ENCODE measurements around the gene HFE. TPM values are rescaled to one million over a fixed set of nuclear protein-coding genes. Genes with fewer than 3 reads are reported as not detected.

Gene HFE
- total and polyA plus RNA-seq, 11 donors: 1.6 to 13.9 (median 2.9) TPM

DNA sequence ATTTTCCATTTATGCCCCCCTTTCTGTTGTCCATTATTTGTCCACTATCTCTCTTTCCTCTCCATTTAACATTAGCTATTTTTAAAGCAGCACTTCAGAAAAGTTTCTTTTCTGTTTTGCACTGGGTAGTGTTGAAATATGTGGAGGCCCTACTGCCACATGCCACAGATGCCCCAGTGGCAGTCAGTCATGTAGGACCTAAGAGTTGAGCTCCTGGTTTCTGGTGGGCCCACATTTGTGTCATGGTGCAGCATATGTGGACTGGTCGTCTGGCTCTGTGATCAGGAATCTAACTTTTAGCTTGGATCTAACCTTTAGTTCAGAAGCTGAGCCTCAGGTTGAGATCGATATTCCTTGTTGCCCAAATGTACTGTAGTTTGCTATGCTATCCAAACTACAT, 54.8 kb downstream of the HFE start:
- 85 to 88% (median 86%) methylated on average over 2 of the region's 2 CpGs for WGBS, 4 donors
- H3K27ac ChIP-seq: no peak overlapping the region
- no peak overlapping the region for H3K4me3 ChIP-seq
- H3K4me1 ChIP-seq: peaks cover 0 to 13% (median 5%) of the 10 kb centered on the region in 12 donors
- H3K36me3 ChIP-seq: peaks cover 0 to 32% (median 27%) of the 10 kb centered on the region in 9 donors
- intact Hi-C loops (cut with DNase I): no loop called here
- DNase-seq (no peak), ATAC-seq (peak in 1 of 4 donors; percentile 28)
- TF ChIP-seq POLR2A (IDR thresholded peaks at IDR 0.05): no peak
- TF ChIP-seq, protein P1, sequence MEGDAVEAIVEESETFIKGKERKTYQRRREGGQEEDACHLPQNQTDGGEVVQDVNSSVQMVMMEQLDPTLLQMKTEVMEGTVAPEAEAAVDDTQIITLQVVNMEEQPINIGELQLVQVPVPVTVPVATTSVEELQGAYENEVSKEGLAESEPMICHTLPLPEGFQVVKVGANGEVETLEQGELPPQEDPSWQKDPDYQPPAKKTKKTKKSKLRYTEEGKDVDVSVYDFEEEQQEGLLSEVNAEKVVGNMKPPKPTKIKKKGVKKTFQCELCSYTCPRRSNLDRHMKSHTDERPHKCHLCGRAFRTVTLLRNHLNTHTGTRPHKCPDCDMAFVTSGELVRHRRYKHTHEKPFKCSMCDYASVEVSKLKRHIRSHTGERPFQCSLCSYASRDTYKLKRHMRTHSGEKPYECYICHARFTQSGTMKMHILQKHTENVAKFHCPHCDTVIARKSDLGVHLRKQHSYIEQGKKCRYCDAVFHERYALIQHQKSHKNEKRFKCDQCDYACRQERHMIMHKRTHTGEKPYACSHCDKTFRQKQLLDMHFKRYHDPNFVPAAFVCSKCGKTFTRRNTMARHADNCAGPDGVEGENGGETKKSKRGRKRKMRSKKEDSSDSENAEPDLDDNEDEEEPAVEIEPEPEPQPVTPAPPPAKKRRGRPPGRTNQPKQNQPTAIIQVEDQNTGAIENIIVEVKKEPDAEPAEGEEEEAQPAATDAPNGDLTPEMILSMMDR (IDR thresholded peaks at IDR 0.05): no peak
- H3K27me3 ChIP-seq: no peaks in the 10 kb centered on the region
- no peaks in the 10 kb centered on the region for H3K9me3 ChIP-seq

Other genes starting within 250 kb of the HFE start
- gene SLC17A3, start 213.2 kb upstream of the HFE start, total RNA-seq: not detected
- not detected for gene SLC17A3, start 213.2 kb upstream of the HFE start, polyA plus RNA-seq
- not detected for gene SLC17A2, start 156.7 kb upstream of the HFE start, total RNA-seq
- gene SLC17A2, start 156.7 kb upstream of the HFE start, polyA plus RNA-seq: not detected
- gene TRIM38, start 124.6 kb upstream of the HFE start, total RNA-seq: 1 to 10 TPM; 1.9 to 8.4 (median 2.6) TPM
- 1 to 10 TPM; 1.5 to 1.9 TPM for gene TRIM38, start 124.6 kb upstream of the HFE start, polyA plus RNA-seq

Data from heart left ventricle (tissue), 16 donors.